ENCODE data around the gene CALCR.

Gene CALCR

DNA sequence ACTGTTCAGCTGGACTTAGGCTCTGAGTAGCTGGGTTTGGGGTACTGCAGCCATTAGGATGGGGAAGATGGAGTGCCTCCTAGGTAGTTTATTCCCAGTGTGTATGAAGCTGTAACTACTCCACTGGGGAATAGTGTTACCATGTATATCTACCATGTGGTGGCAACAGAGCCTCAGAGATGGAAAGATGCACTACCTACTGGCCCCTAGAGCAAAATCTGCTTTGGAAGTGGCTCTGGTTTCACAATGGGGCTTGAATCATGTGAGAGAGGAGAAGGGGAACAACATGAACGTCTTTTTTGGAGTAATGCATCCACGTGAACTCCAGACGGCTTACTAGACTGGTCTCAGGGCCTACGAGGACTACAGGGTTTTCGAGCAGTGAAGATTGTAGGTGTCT is 167.3 kb downstream of the CALCR start:
- in situ Hi-C loops (cut with HindIII; ENCODE audit: low sequenced_read_pairs) = no loop called here
- DNase-seq (ENCODE audit: low read depth, low spot score) = no peak
- TF ChIP-seq CTCF (IDR thresholded peaks at IDR 0.05; ENCODE audit: low read depth, low read length) = no peak
- H3K4me3 ChIP-seq (ENCODE audit: low read depth, low read length) = no peak overlapping the region

- TF ChIP-seq CTCF (IDR thresholded peaks at IDR 0.05; ENCODE audit: low read depth, low read length) = no peak
- in situ Hi-C loops (cut with HindIII; ENCODE audit: low sequenced_read_pairs) = no loop called here
Measured at GRCh38 chr7:93402944-93403343, 171.6 kb downstream of the CALCR start.

DNA sequence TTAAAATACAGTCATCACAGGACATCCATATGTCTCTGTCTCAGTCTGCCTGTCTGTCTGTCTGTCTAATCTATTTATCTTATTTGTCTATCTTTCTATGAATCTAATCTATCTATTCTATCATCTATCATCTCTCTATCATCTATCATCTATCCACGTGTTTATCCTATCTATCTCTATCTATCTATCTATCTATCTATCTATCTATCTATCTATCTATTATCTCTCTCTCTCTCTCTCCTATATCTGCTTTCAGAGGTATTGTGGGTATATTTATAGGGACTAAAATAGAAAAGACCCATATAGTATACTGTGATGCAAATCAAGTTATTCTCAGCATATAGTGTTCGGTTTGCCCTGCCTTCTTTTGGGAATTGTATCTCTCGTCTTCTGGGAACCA is 174.9 kb downstream of the CALCR start:
- TF ChIP-seq CTCF (IDR thresholded peaks at IDR 0.05; ENCODE audit: low read depth, low read length) = no peak
- H3K4me3 ChIP-seq (ENCODE audit: low read depth, low read length) = no peak overlapping the region
- in situ Hi-C loops (cut with HindIII; ENCODE audit: low sequenced_read_pairs) = no loop called here
- DNase-seq (ENCODE audit: low read depth, low spot score) = no peak

More at GRCh38 chr7:93402944-93403343, 171.6 kb downstream of the CALCR start:
- H3K4me3 ChIP-seq (ENCODE audit: low read depth, low read length) = no peak overlapping the region
- no peak for DNase-seq (ENCODE audit: low read depth, low spot score)

DNA sequence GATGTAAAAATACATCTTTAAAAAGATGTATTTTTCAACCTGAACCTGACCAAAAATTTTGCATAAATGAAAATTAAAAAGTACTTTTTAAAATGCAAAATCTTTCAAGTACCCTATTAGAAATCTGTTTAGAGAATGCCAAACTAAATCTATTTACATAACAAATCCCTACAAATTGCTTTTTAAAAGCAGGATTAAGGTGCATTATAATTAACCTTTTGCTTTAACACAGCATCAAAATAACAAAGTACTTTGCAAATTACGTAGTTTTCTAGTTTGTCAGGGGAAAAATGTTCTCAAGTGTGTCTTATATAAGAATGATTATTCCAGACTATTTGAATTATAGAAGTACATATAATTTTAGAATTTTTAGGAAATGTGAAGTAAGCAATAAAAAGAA is 181.5 kb downstream of the CALCR start:
- in situ Hi-C loops (cut with HindIII; ENCODE audit: low sequenced_read_pairs) = no loop called here
- H3K4me3 ChIP-seq (ENCODE audit: low read depth, low read length) = no peak overlapping the region
- no peak for TF ChIP-seq CTCF (IDR thresholded peaks at IDR 0.05; ENCODE audit: low read depth, low read length)
- no peak for DNase-seq (ENCODE audit: low read depth, low spot score)

DNA sequence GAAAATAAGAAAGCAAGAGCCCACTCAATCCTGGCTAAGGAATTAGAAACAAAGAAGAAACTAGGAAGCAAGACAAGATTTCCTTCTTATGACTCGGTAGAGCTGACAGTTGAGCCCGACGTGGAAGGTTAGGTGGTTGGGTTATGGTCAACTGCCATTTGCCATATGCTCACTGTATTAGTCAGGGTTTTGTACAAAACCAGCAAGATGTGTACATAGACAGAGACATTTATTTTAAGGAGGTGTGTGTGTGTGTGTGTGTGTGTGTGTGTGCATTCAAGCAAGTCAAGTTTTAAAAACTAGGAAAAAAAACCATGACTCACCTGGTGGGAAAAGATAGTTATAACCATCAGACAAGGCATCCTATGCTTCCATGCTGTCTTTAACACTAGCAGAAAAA is 183.9 kb downstream of the CALCR start:
- H3K4me3 ChIP-seq (ENCODE audit: low read depth, low read length) = no peak overlapping the region
- no peak for DNase-seq (ENCODE audit: low read depth, low spot score)
- TF ChIP-seq CTCF (IDR thresholded peaks at IDR 0.05; ENCODE audit: low read depth, low read length) = no peak
- in situ Hi-C loops (cut with HindIII; ENCODE audit: low sequenced_read_pairs) = no loop called here

GRCh38 chr7:93382362-93382761 is 192.2 kb downstream of the CALCR start:
- DNase-seq (ENCODE audit: low read depth, low spot score) = no peak
- in situ Hi-C loops (cut with HindIII; ENCODE audit: low sequenced_read_pairs) = no loop called here
- no peak overlapping the region for H3K4me3 ChIP-seq (ENCODE audit: low read depth, low read length)
- TF ChIP-seq CTCF (IDR thresholded peaks at IDR 0.05; ENCODE audit: low read depth, low read length) = no peak

Data from astrocyte of the spinal cord (primary cell).